Uterus (tissue), 4 donors: Measurements from ENCODE around the gene METTL24. TPM values are rescaled to one million over a fixed set of nuclear protein-coding genes. Genes with fewer than 3 reads are reported as not detected.

Source experiments
- DNase-seq, 2 donors: peaks; one replicate each; pipeline ENCODE4 v3.0.0-alpha.2; 2019 to 2020
- H3K27ac ChIP-seq, 2 donors: fragments of 200-600 bp; sonication (generic); 1 replicate in 1 of 2; 2 replicates in 1 of 2; pipeline ENCODE4 v1.5.1; 2016 to 2018
- H3K27me3 ChIP-seq, 2 donors: fragments of 200-600 bp; sonication (generic); one replicate each; pipeline ENCODE4 v1.5.1; 2018 to 2019; ENCODE audit warnings: control low read depth in 1 of 2
- H3K36me3 ChIP-seq, 2 donors: fragments of 200-600 bp; sonication (generic); one replicate each; pipeline ENCODE4 v1.5.1; 2019; ENCODE audit warnings: control low read depth in 1 of 2
- H3K4me1 ChIP-seq, 2 donors: fragments of 200-600 bp; sonication (generic); one replicate each; pipeline ENCODE4 v1.5.1; 2018 to 2019; ENCODE audit warnings: control low read depth in 1 of 2
- H3K4me3 ChIP-seq, 2 donors: fragments of 200-600 bp; sonication (generic); 1 replicate in 1 of 2; 2 replicates in 1 of 2; pipeline ENCODE4 v1.5.1; 2018 to 2019; ENCODE audit warnings: mild to moderate bottlenecking in 1 of 2
- H3K9me3 ChIP-seq, 2 donors: fragments of 200-600 bp; sonication (generic); one replicate each; pipeline ENCODE4 v1.5.1; 2019; ENCODE audit warnings: control low read depth in 1 of 2
- POLR2A ChIP-seq, 2 donors: fragments of 450-650 bp; IDR thresholded peaks; one replicate each; pipeline ENCODE4 v1.6.1; 2016; ENCODE audit warnings: antibody characterized with exemption in 2 of 2, mild to moderate bottlenecking in 1 of 2, moderate library complexity in 1 of 2
- intact Hi-C: fragments of 100-400 bp; cut with DNase I; formaldehyde crosslinking; loops from one replicate; pipeline ENCODE4 v1.15.1; 2023; ENCODE audit warnings: low total_unique reads
- total RNA-seq, 4 donors: library from RNA; depleted of rRNA in 3 of 4; stranded (reverse); fragments of >200 nt in 3 of 4; gene quantifications; one replicate each; pipeline versions ENCODE4 v1.1.0 to v1.2.4, GENCODE V29; 2014 to 2023
- TF ChIP-seq, protein P1 (sequence below), 4 experiments: fragments of 200-600 bp in 2 of 4; fragments of 450-650 bp in 2 of 4; sonication (generic) in 2 of 4; IDR thresholded peaks; one replicate each; pipeline ENCODE4 v1.5.1; 2016 to 2019; ENCODE audit warnings: antibody characterized with exemption in 4 of 4, mild to moderate bottlenecking in 2 of 4, moderate library complexity in 1 of 4
- donor health status: DM: yes; HTN: yes; CAD: no.

The METTL24 gene
- total RNA-seq, 4 donors from 2014 or later, result 18.0 to 47.2 (median 30.7) TPM; not detected in 1

GRCh38 chr6:110270165-110270564 lies 88.0 kb downstream of the METTL24 start:
- TF ChIP-seq, protein P1, sequence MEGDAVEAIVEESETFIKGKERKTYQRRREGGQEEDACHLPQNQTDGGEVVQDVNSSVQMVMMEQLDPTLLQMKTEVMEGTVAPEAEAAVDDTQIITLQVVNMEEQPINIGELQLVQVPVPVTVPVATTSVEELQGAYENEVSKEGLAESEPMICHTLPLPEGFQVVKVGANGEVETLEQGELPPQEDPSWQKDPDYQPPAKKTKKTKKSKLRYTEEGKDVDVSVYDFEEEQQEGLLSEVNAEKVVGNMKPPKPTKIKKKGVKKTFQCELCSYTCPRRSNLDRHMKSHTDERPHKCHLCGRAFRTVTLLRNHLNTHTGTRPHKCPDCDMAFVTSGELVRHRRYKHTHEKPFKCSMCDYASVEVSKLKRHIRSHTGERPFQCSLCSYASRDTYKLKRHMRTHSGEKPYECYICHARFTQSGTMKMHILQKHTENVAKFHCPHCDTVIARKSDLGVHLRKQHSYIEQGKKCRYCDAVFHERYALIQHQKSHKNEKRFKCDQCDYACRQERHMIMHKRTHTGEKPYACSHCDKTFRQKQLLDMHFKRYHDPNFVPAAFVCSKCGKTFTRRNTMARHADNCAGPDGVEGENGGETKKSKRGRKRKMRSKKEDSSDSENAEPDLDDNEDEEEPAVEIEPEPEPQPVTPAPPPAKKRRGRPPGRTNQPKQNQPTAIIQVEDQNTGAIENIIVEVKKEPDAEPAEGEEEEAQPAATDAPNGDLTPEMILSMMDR (IDR thresholded peaks at IDR 0.05), result no peak
- TF ChIP-seq POLR2A (IDR thresholded peaks at IDR 0.05), result no peak
- Histone ChIP-seq H3K36me3 (no peaks in the 10 kb centered on the region), H3K4me3 (no peak overlapping the region), H3K27me3 (no peaks in the 10 kb centered on the region), H3K9me3 (no peaks in the 10 kb centered on the region), H3K4me1 (no peaks in the 10 kb centered on the region), H3K27ac (peak overlapping the region in 1 of 2 donors; percentile 26)
- no peak for DNase-seq
- intact Hi-C loops, result no loop called here

GRCh38 chr6:110269623-110270022 lies 88.5 kb downstream of the METTL24 start:
- no peaks in the 10 kb centered on the region for H3K27me3 ChIP-seq
- H3K4me3 ChIP-seq, result no peak overlapping the region
- no peaks in the 10 kb centered on the region for H3K36me3 ChIP-seq
- DNase-seq, result no peak
- H3K9me3 ChIP-seq, result no peaks in the 10 kb centered on the region
- intact Hi-C loops, result no loop called here
- no peak for TF ChIP-seq POLR2A (IDR thresholded peaks at IDR 0.05)
- TF ChIP-seq, protein P1 (IDR thresholded peaks at IDR 0.05), result no peak
- H3K4me1 ChIP-seq, result no peaks in the 10 kb centered on the region
- peak overlapping the region in 1 of 2 donors; percentile 26 for H3K27ac ChIP-seq

GRCh38 chr6:110266996-110267395 lies 91.2 kb downstream of the METTL24 start:
- no peaks in the 10 kb centered on the region for H3K36me3 ChIP-seq
- no peaks in the 10 kb centered on the region for H3K4me1 ChIP-seq
- no peak for DNase-seq
- H3K4me3 ChIP-seq, result no peak overlapping the region
- H3K9me3 ChIP-seq, result no peaks in the 10 kb centered on the region
- no peak overlapping the region for H3K27ac ChIP-seq
- intact Hi-C loops, result no loop called here
- no peaks in the 10 kb centered on the region for H3K27me3 ChIP-seq
- TF ChIP-seq, protein P1 (IDR thresholded peaks at IDR 0.05), result no peak
- no peak for TF ChIP-seq POLR2A (IDR thresholded peaks at IDR 0.05)

DNA sequence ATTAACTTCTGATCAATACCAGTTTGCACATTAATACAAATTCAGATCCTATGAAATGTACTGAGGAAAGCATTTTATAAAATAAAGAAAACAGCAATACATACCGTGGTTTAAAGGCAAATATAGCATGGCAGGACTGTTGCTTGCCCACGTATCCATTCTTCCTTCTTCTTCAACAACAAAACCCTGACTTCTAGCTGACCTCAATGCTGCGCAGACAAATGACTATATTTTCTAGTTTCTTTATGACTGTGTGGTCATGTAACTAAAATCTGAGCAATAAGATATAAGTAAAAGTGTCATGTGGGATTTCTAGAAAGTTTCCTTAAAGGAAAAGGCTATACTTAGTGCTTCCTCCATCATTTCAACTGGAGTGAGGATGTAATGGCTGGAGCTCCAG lies 92.9 kb downstream of the METTL24 start:
- Histone ChIP-seq H3K4me1 (no peaks in the 10 kb centered on the region), H3K27me3 (no peaks in the 10 kb centered on the region), H3K9me3 (peaks cover 0 to under 1% of the 10 kb centered on the region in 2 donors), H3K27ac (no peak overlapping the region), H3K4me3 (no peak overlapping the region), H3K36me3 (no peaks in the 10 kb centered on the region)
- no peak for TF ChIP-seq POLR2A (IDR thresholded peaks at IDR 0.05)
- TF ChIP-seq, protein P1 (IDR thresholded peaks at IDR 0.05), result no peak
- intact Hi-C loops, result no loop called here
- no peak for DNase-seq

DNA sequence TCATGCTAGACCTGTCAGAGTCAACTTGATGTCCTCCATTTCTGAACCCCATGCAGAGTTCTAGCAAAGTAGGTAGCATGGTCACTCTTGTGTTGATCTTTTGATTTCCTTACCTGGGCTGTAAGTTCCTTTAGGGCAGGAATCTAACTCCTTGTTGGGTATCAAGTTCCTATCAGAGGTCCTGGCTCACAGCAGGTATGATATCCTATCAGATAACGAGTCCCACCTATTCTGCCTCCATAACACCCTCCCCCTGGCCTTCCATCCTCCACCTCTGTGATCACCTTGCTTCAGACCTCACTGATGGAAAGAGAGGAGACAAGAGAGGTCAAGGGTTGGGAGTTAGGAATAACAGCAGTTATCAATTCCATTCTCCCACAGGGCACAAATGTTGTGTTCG lies 101.8 kb downstream of the METTL24 start:
- Histone ChIP-seq H3K36me3 (no peaks in the 10 kb centered on the region), H3K4me1 (no peaks in the 10 kb centered on the region), H3K27ac (no peak overlapping the region), H3K4me3 (no peak overlapping the region), H3K9me3 (peaks cover 0 to 2% of the 10 kb centered on the region in 2 donors), H3K27me3 (no peaks in the 10 kb centered on the region)
- no peak for DNase-seq
- intact Hi-C loops, result no loop called here
- TF ChIP-seq, protein P1 (IDR thresholded peaks at IDR 0.05), result no peak
- TF ChIP-seq POLR2A (IDR thresholded peaks at IDR 0.05), result no peak
